ENCODE results near the gene ZNF564.

- no peak for TF ChIP-seq EZH2phosphoT487 (IDR thresholded peaks at IDR 0.05; ENCODE audit: unreplicated experiment)
- TF ChIP-seq, protein P1, sequence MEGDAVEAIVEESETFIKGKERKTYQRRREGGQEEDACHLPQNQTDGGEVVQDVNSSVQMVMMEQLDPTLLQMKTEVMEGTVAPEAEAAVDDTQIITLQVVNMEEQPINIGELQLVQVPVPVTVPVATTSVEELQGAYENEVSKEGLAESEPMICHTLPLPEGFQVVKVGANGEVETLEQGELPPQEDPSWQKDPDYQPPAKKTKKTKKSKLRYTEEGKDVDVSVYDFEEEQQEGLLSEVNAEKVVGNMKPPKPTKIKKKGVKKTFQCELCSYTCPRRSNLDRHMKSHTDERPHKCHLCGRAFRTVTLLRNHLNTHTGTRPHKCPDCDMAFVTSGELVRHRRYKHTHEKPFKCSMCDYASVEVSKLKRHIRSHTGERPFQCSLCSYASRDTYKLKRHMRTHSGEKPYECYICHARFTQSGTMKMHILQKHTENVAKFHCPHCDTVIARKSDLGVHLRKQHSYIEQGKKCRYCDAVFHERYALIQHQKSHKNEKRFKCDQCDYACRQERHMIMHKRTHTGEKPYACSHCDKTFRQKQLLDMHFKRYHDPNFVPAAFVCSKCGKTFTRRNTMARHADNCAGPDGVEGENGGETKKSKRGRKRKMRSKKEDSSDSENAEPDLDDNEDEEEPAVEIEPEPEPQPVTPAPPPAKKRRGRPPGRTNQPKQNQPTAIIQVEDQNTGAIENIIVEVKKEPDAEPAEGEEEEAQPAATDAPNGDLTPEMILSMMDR (conservative IDR thresholded peaks at IDR 0.05; ENCODE audit: low read depth in 2 of 2): peak in 1 of 2 experiments; percentile 69; a peak in 2 of 4 replicates
- peak; percentile 97 for TF ChIP-seq POLR2AphosphoS5 (IDR thresholded peaks at IDR 0.05; ENCODE audit: low read depth)
- TF ChIP-seq, protein P2, sequence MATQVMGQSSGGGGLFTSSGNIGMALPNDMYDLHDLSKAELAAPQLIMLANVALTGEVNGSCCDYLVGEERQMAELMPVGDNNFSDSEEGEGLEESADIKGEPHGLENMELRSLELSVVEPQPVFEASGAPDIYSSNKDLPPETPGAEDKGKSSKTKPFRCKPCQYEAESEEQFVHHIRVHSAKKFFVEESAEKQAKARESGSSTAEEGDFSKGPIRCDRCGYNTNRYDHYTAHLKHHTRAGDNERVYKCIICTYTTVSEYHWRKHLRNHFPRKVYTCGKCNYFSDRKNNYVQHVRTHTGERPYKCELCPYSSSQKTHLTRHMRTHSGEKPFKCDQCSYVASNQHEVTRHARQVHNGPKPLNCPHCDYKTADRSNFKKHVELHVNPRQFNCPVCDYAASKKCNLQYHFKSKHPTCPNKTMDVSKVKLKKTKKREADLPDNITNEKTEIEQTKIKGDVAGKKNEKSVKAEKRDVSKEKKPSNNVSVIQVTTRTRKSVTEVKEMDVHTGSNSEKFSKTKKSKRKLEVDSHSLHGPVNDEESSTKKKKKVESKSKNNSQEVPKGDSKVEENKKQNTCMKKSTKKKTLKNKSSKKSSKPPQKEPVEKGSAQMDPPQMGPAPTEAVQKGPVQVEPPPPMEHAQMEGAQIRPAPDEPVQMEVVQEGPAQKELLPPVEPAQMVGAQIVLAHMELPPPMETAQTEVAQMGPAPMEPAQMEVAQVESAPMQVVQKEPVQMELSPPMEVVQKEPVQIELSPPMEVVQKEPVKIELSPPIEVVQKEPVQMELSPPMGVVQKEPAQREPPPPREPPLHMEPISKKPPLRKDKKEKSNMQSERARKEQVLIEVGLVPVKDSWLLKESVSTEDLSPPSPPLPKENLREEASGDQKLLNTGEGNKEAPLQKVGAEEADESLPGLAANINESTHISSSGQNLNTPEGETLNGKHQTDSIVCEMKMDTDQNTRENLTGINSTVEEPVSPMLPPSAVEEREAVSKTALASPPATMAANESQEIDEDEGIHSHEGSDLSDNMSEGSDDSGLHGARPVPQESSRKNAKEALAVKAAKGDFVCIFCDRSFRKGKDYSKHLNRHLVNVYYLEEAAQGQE (IDR thresholded peaks at IDR 0.05; ENCODE audit: unreplicated experiment): no peak
- TF ChIP-seq EZH2 (IDR thresholded peaks at IDR 0.05; ENCODE audit: low read depth, unreplicated experiment): no peak
- TF ChIP-seq JUNB (IDR thresholded peaks at IDR 0.05; ENCODE audit: unreplicated experiment): no peak
- no peak for TF ChIP-seq STAT1 (IDR thresholded peaks at IDR 0.05; ENCODE audit: unreplicated experiment)
These were observed 56.1 kb downstream of the ZNF564 start for GRCh38 chr19:12495002-12495802.
